Stomach (tissue), 4 donors: Measurements from ENCODE around the gene N4BP2.

Experiments
- POLR2AphosphoS5 ChIP-seq, 3 donors: sonication (generic); formaldehyde crosslinking; IDR thresholded peaks; one replicate each; pipeline ENCODE4 v1.6.1; 2016; ENCODE audit warnings: antibody characterized with exemption in 3 of 3
- TF ChIP-seq, protein P1 (sequence below), 7 experiments: fragments of 450-650 bp in 4 of 7; fragments of 200-600 bp in 3 of 7; sonication (generic) in 3 of 7; IDR thresholded peaks; one replicate each; pipeline ENCODE4 v1.5.1; 2016 to 2019; ENCODE audit warnings: antibody characterized with exemption in 7 of 7, control low read depth in 2 of 7, mild to moderate bottlenecking in 1 of 7

DNA sequence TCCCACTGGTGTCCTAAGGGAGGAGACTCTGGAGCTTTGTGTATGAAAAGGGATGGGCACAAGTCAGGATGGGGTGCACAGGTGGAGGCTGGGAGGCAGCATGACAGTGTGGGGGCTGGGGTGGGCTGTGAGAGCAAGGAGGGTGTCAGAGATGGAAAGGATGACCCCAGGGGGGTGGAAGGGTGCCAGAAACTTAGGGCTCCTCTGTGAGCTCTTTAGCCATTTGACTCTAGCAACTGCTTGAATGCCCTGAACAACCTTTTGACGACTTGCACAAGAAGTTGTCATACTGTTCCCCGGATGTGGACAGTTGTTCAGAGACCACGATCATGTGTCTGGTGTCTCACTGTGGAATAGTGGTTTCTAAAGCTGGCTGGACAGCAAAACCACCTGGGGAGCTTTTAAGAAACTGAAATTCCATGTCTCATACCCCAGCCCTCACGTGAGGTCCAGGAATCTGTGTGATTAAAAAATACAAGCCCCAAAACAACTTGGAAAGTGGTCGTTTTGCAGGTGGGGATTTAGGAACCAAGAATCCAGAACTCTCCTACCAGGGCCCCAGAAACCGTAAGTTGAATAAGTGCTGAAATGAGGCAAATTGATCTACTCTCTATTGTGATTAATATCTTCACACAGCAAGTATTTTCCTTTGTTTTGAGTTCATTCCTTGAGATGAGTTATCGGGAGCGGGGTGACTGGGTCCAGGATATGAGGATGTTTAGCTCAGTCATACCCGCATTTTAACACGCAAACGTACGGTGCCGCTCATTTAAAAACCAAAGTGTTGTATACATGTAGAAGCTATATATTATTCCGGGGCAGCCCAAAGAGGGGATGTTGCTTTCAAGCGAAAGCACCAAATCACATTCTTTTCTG is 143.6 kb downstream of the N4BP2 start:
- TF ChIP-seq, protein P1, sequence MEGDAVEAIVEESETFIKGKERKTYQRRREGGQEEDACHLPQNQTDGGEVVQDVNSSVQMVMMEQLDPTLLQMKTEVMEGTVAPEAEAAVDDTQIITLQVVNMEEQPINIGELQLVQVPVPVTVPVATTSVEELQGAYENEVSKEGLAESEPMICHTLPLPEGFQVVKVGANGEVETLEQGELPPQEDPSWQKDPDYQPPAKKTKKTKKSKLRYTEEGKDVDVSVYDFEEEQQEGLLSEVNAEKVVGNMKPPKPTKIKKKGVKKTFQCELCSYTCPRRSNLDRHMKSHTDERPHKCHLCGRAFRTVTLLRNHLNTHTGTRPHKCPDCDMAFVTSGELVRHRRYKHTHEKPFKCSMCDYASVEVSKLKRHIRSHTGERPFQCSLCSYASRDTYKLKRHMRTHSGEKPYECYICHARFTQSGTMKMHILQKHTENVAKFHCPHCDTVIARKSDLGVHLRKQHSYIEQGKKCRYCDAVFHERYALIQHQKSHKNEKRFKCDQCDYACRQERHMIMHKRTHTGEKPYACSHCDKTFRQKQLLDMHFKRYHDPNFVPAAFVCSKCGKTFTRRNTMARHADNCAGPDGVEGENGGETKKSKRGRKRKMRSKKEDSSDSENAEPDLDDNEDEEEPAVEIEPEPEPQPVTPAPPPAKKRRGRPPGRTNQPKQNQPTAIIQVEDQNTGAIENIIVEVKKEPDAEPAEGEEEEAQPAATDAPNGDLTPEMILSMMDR (IDR thresholded peaks at IDR 0.05) = no peak
- TF ChIP-seq POLR2AphosphoS5 (IDR thresholded peaks at IDR 0.05) = peak in 2 of 3 donors; percentile 58 to 68
